HepG2 (cell line): Measurements from ENCODE around the gene VAC14. TPM values are rescaled to one million over a fixed set of nuclear protein-coding genes. Genes with fewer than 3 reads are reported as not detected.
A peak's percentile ranks its signal among the peaks of the same experiment; 100 is the strongest.

Experiments used
- AGO1 ChIP-seq: fragments of 200-400 bp; formaldehyde crosslinking; IDR thresholded peaks from 2 replicates; pipeline ENCODE4 v1.6.1; 2017; ENCODE audit warnings: mild to moderate bottlenecking, low read depth, low read length, moderate library complexity; ENCODE audit not compliant: poor library complexity, severe bottlenecking
- CENPX ChIP-seq: sonication (generic); formaldehyde crosslinking; IDR thresholded peaks from 2 replicates; pipeline ENCODE4 v1.9.0; 2021; ENCODE audit warnings: mild to moderate bottlenecking, missing genetic modification reagents, moderate library complexity
- DDIT3 ChIP-seq: sonication (generic); formaldehyde crosslinking; IDR thresholded peaks from 2 replicates; pipeline ENCODE4 v1.4.0; 2020; ENCODE audit warnings: mild to moderate bottlenecking, missing genetic modification reagents
- HOXA3 ChIP-seq: sonication (generic); formaldehyde crosslinking; IDR thresholded peaks from 2 replicates; pipeline ENCODE4 v1.5.0; 2020; ENCODE audit warnings: missing genetic modification reagents
- IKZF1 ChIP-seq: fragments of 450-650 bp; IDR thresholded peaks from 2 replicates; pipeline ENCODE4 v1.7.1; 2016
- IRX3 ChIP-seq: sonication (generic); formaldehyde crosslinking; IDR thresholded peaks from 2 replicates; pipeline ENCODE4 v1.8.1; 2023; ENCODE audit warnings: mild to moderate bottlenecking, low read depth, missing genetic modification reagents, borderline replicate concordance
- ISL2 ChIP-seq: sonication (generic); formaldehyde crosslinking; IDR thresholded peaks from 2 replicates; pipeline ENCODE4 v1.5.0; 2020; ENCODE audit warnings: missing genetic modification reagents
- RBM22 ChIP-seq: fragments of 200-400 bp; formaldehyde crosslinking; optimal IDR thresholded peaks from 2 replicates; pipeline ENCODE3; 2017; ENCODE audit warnings: mild to moderate bottlenecking, low read length, moderate library complexity
- SCMH1 ChIP-seq: sonication (generic); formaldehyde crosslinking; IDR thresholded peaks from 2 replicates; pipeline ENCODE4 v1.9.0; 2021; ENCODE audit warnings: missing genetic modification reagents, mild to moderate bottlenecking, borderline replicate concordance
- SMAD3 ChIP-seq: sonication (generic); formaldehyde crosslinking; IDR thresholded peaks from 2 replicates; pipeline ENCODE4 v1.4.0; 2020; ENCODE audit warnings: missing genetic modification reagents
- TCF12 ChIP-seq, 2 experiments: fragments of 450-650 bp in 1 of 2; sonication (generic) in 1 of 2; formaldehyde crosslinking in 1 of 2; IDR thresholded peaks; 2 replicates each; pipeline versions ENCODE4 v1.6.1 to v1.8.0; 2017 to 2022; ENCODE audit warnings: antibody characterized with exemption in 1 of 2, mild to moderate bottlenecking in 1 of 2, missing genetic modification reagents in 1 of 2, moderate library complexity in 1 of 2
- THAP8 ChIP-seq: sonication (generic); formaldehyde crosslinking; IDR thresholded peaks from 2 replicates; pipeline ENCODE4 v1.5.1; 2020; ENCODE audit warnings: missing genetic modification reagents, mild to moderate bottlenecking, borderline replicate concordance
- ZBED4 ChIP-seq: sonication (generic); formaldehyde crosslinking; IDR thresholded peaks from 2 replicates; pipeline ENCODE4 v1.4.0; 2020; ENCODE audit warnings: missing genetic modification reagents, borderline replicate concordance
- ZBTB20 ChIP-seq: sonication (generic); formaldehyde crosslinking; IDR thresholded peaks from 2 replicates; pipeline ENCODE4 v1.8.1; 2023; ENCODE audit warnings: missing genetic modification reagents, low read depth, mild to moderate bottlenecking, borderline replicate concordance
- ZBTB7A ChIP-seq: sonication (generic); formaldehyde crosslinking; IDR thresholded peaks from 2 replicates; pipeline ENCODE4 v1.8.0; 2022; ENCODE audit warnings: mild to moderate bottlenecking, missing genetic modification reagents
- ZGPAT ChIP-seq: IDR thresholded peaks from 2 replicates; pipeline ENCODE4 v1.6.1; 2016; ENCODE audit warnings: mild to moderate bottlenecking
- ZNF143 ChIP-seq: sonication (generic); formaldehyde crosslinking; IDR thresholded peaks from 2 replicates; pipeline ENCODE4 v1.4.0; 2020; ENCODE audit warnings: missing genetic modification reagents
- ZNF550 ChIP-seq: sonication (generic); formaldehyde crosslinking; IDR thresholded peaks from 2 replicates; pipeline ENCODE4 v1.4.0; 2020; ENCODE audit warnings: mild to moderate bottlenecking, missing genetic modification reagents, borderline replicate concordance
- ZNF781 ChIP-seq: sonication (generic); formaldehyde crosslinking; IDR thresholded peaks from 2 replicates; pipeline ENCODE4 v1.5.1; 2020; ENCODE audit warnings: borderline replicate concordance, mild to moderate bottlenecking, missing genetic modification reagents; ENCODE audit errors: not compliant biosample characterization
- polyA plus RNA-seq, 8 experiments: library from polyadenylated mRNA; depleted of rRNA in 3 of 8; stranded (reverse) in 7 of 8; unstranded in 1 of 8; fragments of >200 nt; fragmentation: Illumina TruSeq in 4 of 8; extraction: Trizol in 4 of 8; gene quantifications; 2 replicates each; pipeline versions ENCODE4 v1.2.1 to v1.2.3, GENCODE V29; 2011 to 2016; ENCODE audit warnings: low read depth in 4 of 8, missing spikeins in 1 of 8, mixed read lengths in 1 of 8; ENCODE audit not compliant: insufficient read depth in 1 of 8
- total RNA-seq, 5 experiments: library from RNA; depleted of rRNA; stranded (reverse); fragments of >200 nt; fragmentation: Illumina TruSeq; extraction: Trizol; gene quantifications; 2 replicates each; pipeline ENCODE4 v1.2.3, GENCODE V29; 2016; ENCODE audit warnings: low read depth in 1 of 5

VAC14 gene
- total and polyA plus RNA-seq, 2 of the 13 experiments (the other 11 are each of a cell fraction or from before 2014, with no cell fraction given) = 23.5 to 24.6 TPM

GRCh38 chr16:70778901-70779309 lies 22.1 kb downstream of the VAC14 start (continued):
- TF ChIP-seq CENPX (CRISPR knock-in tag) = no peak
- no peak for TF ChIP-seq AGO1
- TF ChIP-seq DDIT3 (CRISPR knock-in tag) = no peak
- TF ChIP-seq IKZF1 = no peak
- no peak for TF ChIP-seq ZNF781 (CRISPR knock-in tag)
- no peak for TF ChIP-seq ZNF550 (CRISPR knock-in tag)
- peak; percentile 99 for TF ChIP-seq RBM22
- TF ChIP-seq ZGPAT (CRISPR knock-in tag) = 0 out of 2 replicates have a peak, but pooled peaks have one; percentile 46
- peak; percentile 58; the same call in 1 of the 2 replicates for TF ChIP-seq HOXA3
- TF ChIP-seq ZBED4 = peak; percentile 55; the same call in 1 of the 2 replicates
- TF ChIP-seq TCF12 (IDR thresholded peaks at IDR 0.05) = no peak
- TF ChIP-seq TCF12 (CRISPR knock-in tag; IDR thresholded peaks at IDR 0.05) = no peak
- no peak for TF ChIP-seq IRX3 (CRISPR knock-in tag)
- peak; percentile 58; the same call in 1 of the 2 replicates for TF ChIP-seq SMAD3
- no peak for TF ChIP-seq SCMH1
- no peak for TF ChIP-seq ZNF143 (CRISPR knock-in tag)
- TF ChIP-seq THAP8 (CRISPR knock-in tag) = no peak
- no peak for TF ChIP-seq ZBTB7A (CRISPR knock-in tag)
- TF ChIP-seq ZBTB20 = no peak
- no peak for TF ChIP-seq ISL2 (CRISPR knock-in tag)
